GM23338 (cell line): Measurements from ENCODE around the gene SCAF8. TPM values are rescaled to one million over a fixed set of nuclear protein-coding genes. Genes with fewer than 3 reads are reported as not detected.

Source experiments
- ATAC-seq: fragments of 200-7000 bp; cut with Tn5 transposase; 3 replicates; pipeline ENCODE4 v1.9.1; 2020
- DNase-seq: peaks from one replicate; pipeline ENCODE4 v3.0.0-alpha.2; 2015; ENCODE audit warnings: low spot score
- H2AFZ ChIP-seq: fragments of 200-600 bp; sonication (generic); 2 replicates; pipeline ENCODE4 v1.8.0; 2016; ENCODE audit warnings: antibody characterized with exemption, mild to moderate bottlenecking, moderate library complexity
- H3F3A ChIP-seq: fragments of 200-600 bp; sonication (generic); replicated peaks from 2 replicates; pipeline ENCODE4 v1.8.0; 2017; ENCODE audit warnings: antibody characterized with exemption, mixed run types, low read depth
- H3K27ac ChIP-seq: fragments of 200-600 bp; sonication (generic); 2 replicates; pipeline ENCODE4 v1.6.1; 2016; ENCODE audit warnings: low read depth
- H3K27me3 ChIP-seq: fragments of 200-600 bp; sonication (generic); 2 replicates; pipeline ENCODE4 v1.8.0; 2016; ENCODE audit warnings: mild to moderate bottlenecking, mixed run types, moderate library complexity; ENCODE audit not compliant: insufficient read depth
- H3K36me3 ChIP-seq: fragments of 200-600 bp; sonication (generic); 2 replicates; pipeline ENCODE4 v1.8.0; 2016; ENCODE audit warnings: mild to moderate bottlenecking; ENCODE audit not compliant: insufficient read depth
- H3K4me1 ChIP-seq: fragments of 200-600 bp; sonication (generic); 2 replicates; pipeline ENCODE4 v1.8.0; 2016; ENCODE audit warnings: mild to moderate bottlenecking, moderate library complexity; ENCODE audit not compliant: insufficient read depth
- H3K4me2 ChIP-seq: fragments of 200-600 bp; sonication (generic); 2 replicates; pipeline ENCODE4 v1.7.1; 2017; ENCODE audit warnings: mixed run types
- H3K4me3 ChIP-seq: fragments of 200-600 bp; sonication (generic); 2 replicates; pipeline ENCODE4 v1.6.1; 2016; ENCODE audit warnings: mixed run types
- H3K79me2 ChIP-seq: fragments of 200-600 bp; sonication (generic); replicated peaks from 2 replicates; pipeline ENCODE4 v1.8.0; 2017; ENCODE audit warnings: mild to moderate bottlenecking; ENCODE audit not compliant: insufficient read depth
- H3K9me2 ChIP-seq: fragments of 200-600 bp; sonication (generic); 2 replicates; pipeline ENCODE4 v1.8.0; 2017; ENCODE audit not compliant: insufficient read depth
- H4K20me1 ChIP-seq: fragments of 200-600 bp; sonication (generic); replicated peaks from 2 replicates; pipeline ENCODE4 v1.8.0; 2017; ENCODE audit warnings: mild to moderate bottlenecking; ENCODE audit not compliant: insufficient read depth
- H3K27ac Mint-ChIP-seq: 2 replicates; pipeline ENCODE4 v1.8.0; 2020; ENCODE audit warnings: inconsistent platforms, mild to moderate bottlenecking, moderate library complexity, mixed read lengths
- H3K27me3 Mint-ChIP-seq: 3 replicates; pipeline ENCODE4 v1.8.0; 2022; ENCODE audit warnings: low read depth, mild to moderate bottlenecking, moderate library complexity, mixed read lengths, inconsistent platforms; ENCODE audit not compliant: insufficient read depth, poor library complexity
- H3K36me3 Mint-ChIP-seq: 3 replicates; pipeline ENCODE4 v1.8.0; 2021; ENCODE audit warnings: low read depth, mild to moderate bottlenecking, inconsistent platforms, moderate library complexity, mixed read lengths
- H3K4me1 Mint-ChIP-seq: 3 replicates; pipeline ENCODE4 v1.8.0; 2020; ENCODE audit warnings: mild to moderate bottlenecking, inconsistent platforms, mixed read lengths
- H3K4me3 Mint-ChIP-seq: 3 replicates; pipeline ENCODE4 v1.8.0; 2021; ENCODE audit warnings: moderate library complexity, mild to moderate bottlenecking, inconsistent platforms, mixed read lengths
- H3K9me3 Mint-ChIP-seq: 3 replicates; pipeline ENCODE4 v1.8.0; 2020; ENCODE audit warnings: moderate library complexity, mild to moderate bottlenecking, inconsistent platforms, mixed read lengths
- CREB1 ChIP-seq: fragments of 250-450 bp; sonication (Bioruptor Pico); IDR thresholded peaks from 2 replicates; pipeline ENCODE4 v1.5.0; 2020; ENCODE audit warnings: low read depth, mild to moderate bottlenecking, moderate library complexity
- CTCF ChIP-seq, 2 experiments: fragments of 200-600 bp in 1 of 2; sonication (generic) in 1 of 2; conservative IDR thresholded peaks; 2 replicates each; pipeline versions ENCODE4 v1.5.1 to v1.6.1; 2016 to 2017; ENCODE audit warnings: antibody characterized with exemption in 2 of 2, low read depth in 2 of 2, mild to moderate bottlenecking in 2 of 2, moderate library complexity in 1 of 2
- EZH2 ChIP-seq: fragments of 200-600 bp; sonication (generic); IDR thresholded peaks from one replicate; pipeline ENCODE4 v1.8.0; 2017; ENCODE audit warnings: antibody characterized with exemption, mild to moderate bottlenecking, low read depth; ENCODE audit not compliant: unreplicated experiment
- EZH2phosphoT487 ChIP-seq: fragments of 200-600 bp; sonication (generic); IDR thresholded peaks from one replicate; pipeline ENCODE4 v1.8.1; 2018; ENCODE audit warnings: antibody characterized with exemption; ENCODE audit not compliant: unreplicated experiment
- JUNB ChIP-seq: IDR thresholded peaks from one replicate; pipeline ENCODE4 v1.6.1; 2016; ENCODE audit warnings: antibody characterized with exemption; ENCODE audit not compliant: unreplicated experiment
- ZNF114 ChIP-seq: fragments of 250-450 bp; sonication (Bioruptor Pico); IDR thresholded peaks from 2 replicates; pipeline ENCODE4 v1.5.0; 2020; ENCODE audit warnings: mild to moderate bottlenecking, moderate library complexity
- ZNF331 ChIP-seq: fragments of 250-450 bp; sonication (Bioruptor Pico); IDR thresholded peaks from 2 replicates; pipeline ENCODE4 v1.5.0; 2020; ENCODE audit warnings: low read depth, mild to moderate bottlenecking, moderate library complexity
- ZNF462 ChIP-seq: fragments of 250-450 bp; sonication (Bioruptor Pico); IDR thresholded peaks from 2 replicates; pipeline ENCODE4 v1.5.0; 2020; ENCODE audit warnings: mild to moderate bottlenecking, moderate library complexity
- polyA plus RNA-seq: library from polyadenylated mRNA; unstranded; fragments of >200 nt; fragmentation: Nextera tagmentation; extraction: Ambion mirVana; gene quantifications from 2 replicates; pipeline ENCODE4 v1.2.1, GENCODE V29; 2016
- total RNA-seq: library from RNA; depleted of rRNA; stranded (reverse); fragments of >200 nt; shearing (Covaris generic); gene quantifications from 2 replicates; pipeline ENCODE4 v1.2.3, GENCODE V29; 2014

SCAF8 gene
- total and polyA plus RNA-seq, 2 experiments from 2014 or later = 13.8 to 37.9 TPM

DNA sequence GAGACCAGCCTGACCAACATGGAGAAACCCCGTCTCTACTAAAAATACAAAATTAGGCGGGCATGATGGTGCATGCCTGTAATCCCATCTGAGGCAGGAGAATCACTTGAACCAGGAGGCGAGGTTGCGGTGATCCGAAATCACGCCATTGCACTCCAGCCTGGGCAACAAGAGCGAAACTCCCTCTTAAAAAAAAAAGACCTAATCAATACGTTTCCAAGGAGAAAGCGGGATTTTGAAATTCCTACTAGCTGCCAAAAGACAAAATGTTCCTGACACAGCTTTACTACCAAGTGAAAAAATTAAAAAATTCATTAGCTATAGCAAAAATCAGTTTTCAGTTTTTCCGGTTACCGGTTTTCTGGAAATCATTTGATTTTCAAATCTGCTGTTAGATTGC, 129.3 kb downstream of the SCAF8 start (continued):
- no peak for TF ChIP-seq ZNF462 (CRISPR knock-in tag)
- no peak for TF ChIP-seq ZNF114 (CRISPR knock-in tag)
- no peak for TF ChIP-seq JUNB

GRCh38 chr6:154864066-154864430, 130.8 kb downstream of the SCAF8 start:
- Mint-ChIP-seq H3K27ac (peak overlapping the region; percentile 34; the same call in 1 of the 2 replicates), H3K27me3 (no peaks in the 10 kb centered on the region), H3K4me3 (no peak overlapping the region), H3K9me3 (no peaks in the 10 kb centered on the region), H3K36me3 (no peaks in the 10 kb centered on the region), H3K4me1 (peaks cover 12% of the 10 kb centered on the region)
- H3K4me2 ChIP-seq = no peak overlapping the region
- peaks cover 10% of the 10 kb centered on the region for H3K4me1 ChIP-seq
- DNase-seq = no peak
- no peaks in the 10 kb centered on the region for H3K27me3 ChIP-seq
- H2AFZ ChIP-seq = no peak overlapping the region
- H3K9me2 ChIP-seq = no peaks in the 10 kb centered on the region
- no peaks in the 10 kb centered on the region for H3F3A ChIP-seq
- H3K27ac ChIP-seq = 0 out of 2 replicates have a peak overlapping the region, but pooled peaks have one; percentile 60
- H3K36me3 ChIP-seq = no peaks in the 10 kb centered on the region
- no peak overlapping the region for H3K4me3 ChIP-seq
- H4K20me1 ChIP-seq = peaks cover 6% of the 10 kb centered on the region; the same call in 1 of the 2 replicates
- no peak for ATAC-seq
- peaks cover 12% of the 10 kb centered on the region for H3K79me2 ChIP-seq
- TF ChIP-seq EZH2 (no peak), EZH2phosphoT487 (no peak), ZNF114 (CRISPR knock-in tag) (no peak), CTCF (conservative IDR thresholded peaks at IDR 0.05; ENCODE audit: low read depth in 2 of 2) (no peak), ZNF331 (CRISPR knock-in tag) (no peak), ZNF462 (CRISPR knock-in tag) (no peak), CREB1 (CRISPR knock-in tag) (no peak)
